Lower lobe of right lung (tissue), 2 donors: Measurements from ENCODE around the gene CLSTN2. TPM values are rescaled to one million over a fixed set of nuclear protein-coding genes. Genes with fewer than 3 reads are reported as not detected.

Source experiments
- ATAC-seq, 2 donors: fragments of 200-7000 bp; cut with Tn5 transposase; one replicate each; pipeline ENCODE4 v1.9.1; 2020 to 2022; ENCODE audit warnings: mild to moderate bottlenecking in 2 of 2, moderate library complexity in 2 of 2
- DNase-seq: peaks from one replicate; pipeline ENCODE4 v3.0.0-alpha.2; 2020
- H3K27ac ChIP-seq: fragments of 200-600 bp; one replicate; pipeline ENCODE4 v1.8.0; 2022
- H3K27me3 ChIP-seq: fragments of 200-600 bp; one replicate; pipeline ENCODE4 v1.8.0; 2022; ENCODE audit warnings: low read depth
- H3K36me3 ChIP-seq: fragments of 200-600 bp; one replicate; pipeline ENCODE4 v1.8.0; 2022; ENCODE audit warnings: mild to moderate bottlenecking
- H3K4me1 ChIP-seq: fragments of 200-600 bp; one replicate; pipeline ENCODE4 v1.8.0; 2022
- H3K4me3 ChIP-seq: fragments of 200-600 bp; one replicate; pipeline ENCODE4 v1.8.0; 2022; ENCODE audit warnings: mild to moderate bottlenecking
- H3K9me3 ChIP-seq: fragments of 200-600 bp; one replicate; pipeline ENCODE4 v1.8.0; 2022
- intact Hi-C: fragments of 100-400 bp; cut with DNase I; formaldehyde crosslinking; loops from one replicate; pipeline ENCODE4 v1.11.0; 2022
- total RNA-seq: library from RNA; stranded (reverse); fragmentation: NEBNext Ultra II Directional; extraction: Animal tissue kit (Norgen Biotek cat#: 25700); gene quantifications from one replicate; pipeline ENCODE4 v1.2.1, GENCODE V29; 2021
- TF ChIP-seq, protein P1 (sequence below): fragments of 200-600 bp; IDR thresholded peaks from one replicate; pipeline ENCODE4 v1.8.0; 2022; ENCODE audit warnings: antibody characterized with exemption, mild to moderate bottlenecking
- donor health status: DM: no; HTN: yes; CAD: no; lungs with severe emphysema.

CLSTN2 gene
- total RNA-seq, 1 donor from 2014 or later, result 4.5 TPM

DNA sequence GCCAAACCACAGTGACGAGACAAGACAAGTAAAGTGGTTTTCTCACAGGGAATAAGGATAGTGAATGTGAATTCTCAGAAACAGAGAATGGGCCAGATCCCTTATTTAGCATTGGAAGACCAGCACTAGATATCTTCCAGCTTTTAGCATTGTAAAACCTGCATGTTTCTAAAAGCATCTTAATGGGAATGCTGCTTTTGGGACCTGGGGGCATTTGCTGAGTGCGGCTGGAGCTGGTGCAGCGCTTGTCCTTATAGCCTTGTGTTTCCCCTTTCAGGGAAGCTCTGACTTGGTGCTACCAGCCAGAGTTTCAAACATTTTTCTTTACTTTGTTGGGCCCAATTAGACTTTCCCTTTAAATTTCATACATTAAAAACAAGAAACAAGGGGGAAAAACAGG is 52.9 kb downstream of the CLSTN2 start:
- no peak overlapping the region for H3K27ac ChIP-seq
- H3K4me1 ChIP-seq, result no peaks in the 10 kb centered on the region
- ATAC-seq (no peak), DNase-seq (no peak)
- H3K9me3 ChIP-seq, result no peaks in the 10 kb centered on the region
- intact Hi-C loops, result no loop called here
- TF ChIP-seq, protein P1, sequence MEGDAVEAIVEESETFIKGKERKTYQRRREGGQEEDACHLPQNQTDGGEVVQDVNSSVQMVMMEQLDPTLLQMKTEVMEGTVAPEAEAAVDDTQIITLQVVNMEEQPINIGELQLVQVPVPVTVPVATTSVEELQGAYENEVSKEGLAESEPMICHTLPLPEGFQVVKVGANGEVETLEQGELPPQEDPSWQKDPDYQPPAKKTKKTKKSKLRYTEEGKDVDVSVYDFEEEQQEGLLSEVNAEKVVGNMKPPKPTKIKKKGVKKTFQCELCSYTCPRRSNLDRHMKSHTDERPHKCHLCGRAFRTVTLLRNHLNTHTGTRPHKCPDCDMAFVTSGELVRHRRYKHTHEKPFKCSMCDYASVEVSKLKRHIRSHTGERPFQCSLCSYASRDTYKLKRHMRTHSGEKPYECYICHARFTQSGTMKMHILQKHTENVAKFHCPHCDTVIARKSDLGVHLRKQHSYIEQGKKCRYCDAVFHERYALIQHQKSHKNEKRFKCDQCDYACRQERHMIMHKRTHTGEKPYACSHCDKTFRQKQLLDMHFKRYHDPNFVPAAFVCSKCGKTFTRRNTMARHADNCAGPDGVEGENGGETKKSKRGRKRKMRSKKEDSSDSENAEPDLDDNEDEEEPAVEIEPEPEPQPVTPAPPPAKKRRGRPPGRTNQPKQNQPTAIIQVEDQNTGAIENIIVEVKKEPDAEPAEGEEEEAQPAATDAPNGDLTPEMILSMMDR, result no peak
- H3K36me3 ChIP-seq, result no peaks in the 10 kb centered on the region
- H3K27me3 ChIP-seq, result no peaks in the 10 kb centered on the region
- H3K4me3 ChIP-seq, result no peak overlapping the region

DNA sequence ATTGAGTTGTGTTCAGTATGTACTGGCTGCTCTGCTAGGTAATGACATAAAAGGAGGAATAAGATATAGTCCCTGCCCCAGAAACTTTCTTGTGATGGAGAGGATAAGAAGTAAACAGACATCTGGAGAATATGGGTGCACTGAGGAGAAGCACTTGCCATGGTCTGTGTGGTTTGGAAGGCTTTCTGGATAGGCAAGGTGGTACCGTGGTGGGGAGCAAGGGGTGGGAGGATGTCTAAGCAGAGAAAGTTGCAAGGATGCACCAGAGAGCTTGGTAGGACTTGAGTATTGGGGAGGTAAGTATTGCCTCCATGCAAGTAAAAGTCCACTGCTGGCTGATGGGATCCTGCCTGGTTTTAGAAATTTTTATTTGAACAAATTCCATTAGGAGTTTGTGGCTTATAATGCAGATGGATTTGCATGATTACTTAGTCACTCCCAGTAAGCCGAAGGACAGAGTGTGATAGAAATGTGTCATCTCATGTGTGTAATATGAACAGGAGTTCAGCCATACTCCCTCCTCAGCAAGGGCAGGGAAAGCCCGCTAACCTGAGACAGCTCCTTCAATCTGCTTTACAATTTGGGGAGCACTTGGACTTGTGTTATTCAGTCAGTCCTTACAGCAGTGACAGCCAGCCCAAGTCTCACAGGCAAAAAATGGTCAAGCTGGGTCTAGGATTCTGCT is 53.6 kb downstream of the CLSTN2 start:
- Histone ChIP-seq H3K36me3 (no peaks in the 10 kb centered on the region), H3K9me3 (no peaks in the 10 kb centered on the region), H3K4me3 (no peak overlapping the region), H3K27me3 (no peaks in the 10 kb centered on the region), H3K27ac (no peak overlapping the region), H3K4me1 (no peaks in the 10 kb centered on the region)
- TF ChIP-seq, protein P1, result no peak
- intact Hi-C loops, result no loop called here
- no peak for ATAC-seq
- DNase-seq, result no peak

DNA sequence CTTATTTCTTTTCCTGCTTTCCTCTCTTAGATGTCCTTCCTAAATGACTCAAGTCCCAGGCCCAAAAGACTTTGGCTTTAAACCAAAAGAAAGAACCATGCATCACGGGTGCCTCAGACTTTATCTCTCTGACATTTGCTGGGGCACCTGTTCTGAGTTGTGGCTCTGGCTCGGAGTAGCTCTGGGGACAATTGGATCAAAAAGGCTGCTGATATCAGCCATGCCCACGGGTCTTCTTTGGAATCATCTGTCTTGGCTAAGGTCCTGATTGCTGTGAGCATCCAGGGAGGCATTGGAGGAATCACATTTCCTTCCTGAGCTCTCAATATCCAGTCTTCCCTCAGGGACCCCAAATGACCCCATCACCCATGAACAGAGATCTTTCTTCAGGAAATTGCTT is 59.9 kb downstream of the CLSTN2 start:
- no peak overlapping the region for H3K4me3 ChIP-seq
- intact Hi-C loops, result no loop called here
- ATAC-seq, result no peak
- no peaks in the 10 kb centered on the region for H3K9me3 ChIP-seq
- TF ChIP-seq, protein P1, result no peak
- H3K27ac ChIP-seq, result no peak overlapping the region
- no peak for DNase-seq
- H3K36me3 ChIP-seq, result no peaks in the 10 kb centered on the region
- no peaks in the 10 kb centered on the region for H3K27me3 ChIP-seq
- no peaks in the 10 kb centered on the region for H3K4me1 ChIP-seq

DNA sequence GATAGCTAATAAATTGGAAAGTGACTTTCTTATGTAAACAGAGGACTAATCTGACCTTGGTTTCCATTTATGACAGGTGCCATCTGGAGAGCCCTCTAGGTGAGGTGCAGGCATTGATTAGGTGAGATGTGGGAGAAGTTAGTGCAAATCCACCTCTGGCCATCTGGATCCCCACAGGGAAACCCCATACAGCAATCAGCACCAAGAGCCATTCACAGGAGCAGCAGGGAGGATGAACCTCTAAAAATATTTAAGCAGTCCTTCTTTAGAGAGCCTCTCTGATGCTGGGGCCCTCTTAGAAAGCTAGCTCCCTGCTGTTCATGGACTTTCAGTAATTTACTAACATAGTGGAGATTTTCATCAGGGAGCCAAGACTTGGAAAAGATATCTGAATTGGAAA is 69.3 kb downstream of the CLSTN2 start:
- Histone ChIP-seq H3K36me3 (no peaks in the 10 kb centered on the region), H3K27me3 (no peaks in the 10 kb centered on the region), H3K4me1 (no peaks in the 10 kb centered on the region), H3K9me3 (no peaks in the 10 kb centered on the region), H3K4me3 (no peak overlapping the region), H3K27ac (no peak overlapping the region)
- intact Hi-C loops, result no loop called here
- TF ChIP-seq, protein P1, result no peak
- no peak for DNase-seq
- ATAC-seq, result no peak

DNA sequence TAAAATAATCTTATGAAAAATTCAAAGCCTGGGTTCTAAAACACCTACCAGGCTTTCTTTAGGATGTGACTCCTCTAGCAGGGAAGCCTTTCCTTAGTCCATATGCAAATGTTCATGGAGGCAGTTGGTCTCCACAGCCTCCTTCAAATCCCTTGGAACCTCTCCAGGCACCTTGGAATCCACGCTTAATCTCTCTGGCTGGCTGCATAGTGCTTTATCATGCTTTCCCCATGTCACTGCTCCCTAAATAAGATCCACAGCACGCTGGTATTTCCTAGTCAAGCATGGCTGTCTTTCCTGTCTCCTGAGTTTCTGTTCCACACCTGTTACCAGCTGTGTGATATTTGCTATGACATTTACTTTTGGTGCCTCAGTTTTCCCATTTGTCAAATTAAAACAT is 71.3 kb downstream of the CLSTN2 start:
- DNase-seq (no peak), ATAC-seq (no peak)
- H3K4me1 ChIP-seq, result no peaks in the 10 kb centered on the region
- H3K4me3 ChIP-seq, result no peak overlapping the region
- H3K9me3 ChIP-seq, result no peaks in the 10 kb centered on the region
- TF ChIP-seq, protein P1, result no peak
- intact Hi-C loops, result no loop called here
- no peaks in the 10 kb centered on the region for H3K27me3 ChIP-seq
- H3K36me3 ChIP-seq, result no peaks in the 10 kb centered on the region
- H3K27ac ChIP-seq, result no peak overlapping the region
